Loucy (cell line): ENCODE data around the gene SART3.

Experiments used
- H2AFZ ChIP-seq: fragments of 200-600 bp; sonication (generic); 2 replicates; pipeline ENCODE4 v1.6.0; 2016; ENCODE audit warnings: antibody characterized with exemption, mild to moderate bottlenecking, low read length, moderate library complexity
- H3F3A ChIP-seq: fragments of 200-600 bp; 2 replicates; pipeline ENCODE4 v1.6.0; 2016; ENCODE audit warnings: antibody characterized with exemption, low read depth, mild to moderate bottlenecking
- H3K27me3 ChIP-seq: fragments of 200-600 bp; sonication (generic); 2 replicates; pipeline ENCODE4 v1.6.1; 2014; ENCODE audit warnings: low read length, mild to moderate bottlenecking; ENCODE audit not compliant: insufficient read depth, poor library complexity, severe bottlenecking
- H3K36me3 ChIP-seq: fragments of 200-600 bp; sonication (generic); 2 replicates; pipeline ENCODE4 v1.6.1; 2016; ENCODE audit warnings: low read length; ENCODE audit not compliant: insufficient read depth
- H3K4me1 ChIP-seq: fragments of 200-600 bp; sonication (generic); 2 replicates; pipeline ENCODE4 v1.5.1; 2014; ENCODE audit warnings: low read length, mild to moderate bottlenecking; ENCODE audit not compliant: insufficient read depth, poor library complexity, severe bottlenecking
- H3K4me2 ChIP-seq: fragments of 200-600 bp; sonication (generic); 2 replicates; pipeline ENCODE4 v1.6.0; 2014; ENCODE audit warnings: antibody characterized with exemption, low read length, low read depth, mild to moderate bottlenecking; ENCODE audit not compliant: poor library complexity, severe bottlenecking
- H3K4me3 ChIP-seq: fragments of 200-600 bp; sonication (generic); 2 replicates; pipeline ENCODE4 v1.5.1; 2014; ENCODE audit warnings: low read length, mild to moderate bottlenecking, mixed read lengths; ENCODE audit not compliant: poor library complexity, severe bottlenecking
- H3K79me2 ChIP-seq: fragments of 200-600 bp; sonication (generic); 2 replicates; pipeline ENCODE4 v1.6.1; 2014; ENCODE audit warnings: low read length; ENCODE audit not compliant: insufficient read depth
- H3K9ac ChIP-seq: fragments of 200-600 bp; sonication (generic); 2 replicates; pipeline ENCODE4 v1.6.0; 2014; ENCODE audit warnings: mild to moderate bottlenecking, low read depth, low read length, moderate library complexity; ENCODE audit not compliant: poor library complexity, severe bottlenecking
- H3K9me2 ChIP-seq: fragments of 200-600 bp; sonication (generic); replicated peaks from 2 replicates; pipeline ENCODE4 v1.6.1; 2016; ENCODE audit warnings: low read depth, low read length, mixed read lengths
- H3K9me3 ChIP-seq: fragments of 200-600 bp; sonication (generic); 2 replicates; pipeline ENCODE4 v1.6.1; 2014; ENCODE audit warnings: mild to moderate bottlenecking, antibody characterized with exemption, low read length, low read depth; ENCODE audit not compliant: insufficient read depth
- H4K20me1 ChIP-seq: fragments of 200-600 bp; sonication (generic); 2 replicates; pipeline ENCODE4 v1.6.0; 2014; ENCODE audit warnings: antibody characterized with exemption, low read length, mild to moderate bottlenecking; ENCODE audit not compliant: insufficient read depth, poor library complexity, severe bottlenecking
- CTCF ChIP-seq: fragments of 200-600 bp; sonication (generic); conservative IDR thresholded peaks from 2 replicates; pipeline ENCODE4 v1.5.1; 2014; ENCODE audit warnings: mild to moderate bottlenecking, antibody characterized with exemption, low read length
- EZH2phosphoT487 ChIP-seq: fragments of 200-600 bp; IDR thresholded peaks from 2 replicates; pipeline ENCODE4 v1.6.1; 2018; ENCODE audit warnings: antibody characterized with exemption, mild to moderate bottlenecking, moderate library complexity, borderline replicate concordance

SART3 gene

GRCh38 chr12:108547686-108548085 is 13.3 kb downstream of the SART3 start:
- Histone ChIP-seq H2AFZ (no peak overlapping the region), H3K4me1 (peaks cover 17% of the 10 kb centered on the region), H3K9ac (no peak overlapping the region), H3K9me2 (no peaks in the 10 kb centered on the region), H3K27me3 (no peaks in the 10 kb centered on the region), H3K36me3 (peaks cover 64% of the 10 kb centered on the region), H4K20me1 (peaks cover 46% of the 10 kb centered on the region), H3K4me3 (no peak overlapping the region), H3K9me3 (no peaks in the 10 kb centered on the region), H3K79me2 (peaks cover 46% of the 10 kb centered on the region), H3K4me2 (no peak overlapping the region), H3F3A (no peaks in the 10 kb centered on the region)
- TF ChIP-seq CTCF (no peak), EZH2phosphoT487 (no peak)

GRCh38 chr12:108543652-108544051 is 17.3 kb downstream of the SART3 start:
- H3K9ac ChIP-seq: no peak overlapping the region
- no peaks in the 10 kb centered on the region for H3K27me3 ChIP-seq
- peaks cover 37% of the 10 kb centered on the region for H4K20me1 ChIP-seq
- peaks cover 79% of the 10 kb centered on the region for H3K36me3 ChIP-seq
- no peak overlapping the region for H2AFZ ChIP-seq
- H3K79me2 ChIP-seq: peaks cover 32% of the 10 kb centered on the region
- no peaks in the 10 kb centered on the region for H3K4me1 ChIP-seq
- no peak overlapping the region for H3K4me2 ChIP-seq
- no peaks in the 10 kb centered on the region for H3K9me3 ChIP-seq
- H3K9me2 ChIP-seq: no peaks in the 10 kb centered on the region
- no peaks in the 10 kb centered on the region for H3F3A ChIP-seq
- TF ChIP-seq CTCF (no peak), EZH2phosphoT487 (no peak)
- no peak overlapping the region for H3K4me3 ChIP-seq

- H4K20me1 ChIP-seq: peaks cover 28% of the 10 kb centered on the region
- no peaks in the 10 kb centered on the region for H3K4me1 ChIP-seq
- no peaks in the 10 kb centered on the region for H3K27me3 ChIP-seq
- peaks cover 33% of the 10 kb centered on the region for H3K79me2 ChIP-seq
- no peak overlapping the region for H3K9ac ChIP-seq
- TF ChIP-seq CTCF: no peak
- TF ChIP-seq EZH2phosphoT487: no peak
- no peaks in the 10 kb centered on the region for H3K9me3 ChIP-seq
- peaks cover 79% of the 10 kb centered on the region for H3K36me3 ChIP-seq
- no peak overlapping the region for H2AFZ ChIP-seq
- no peak overlapping the region for H3K4me2 ChIP-seq
- H3K4me3 ChIP-seq: no peak overlapping the region
- H3K9me2 ChIP-seq: no peaks in the 10 kb centered on the region
- H3F3A ChIP-seq: no peaks in the 10 kb centered on the region
Observed at GRCh38 chr12:108542320-108542719, 18.7 kb downstream of the SART3 start.
